HFF-Myc (cell line): ENCODE measurements around the gene SAAL1.
"Not testable (repeated sequence)": the region's sequence is repeated elsewhere in the genome, so short reads cannot be mapped to it uniquely, and the experiment has no call there.

Source experiments
- DNase-seq: peaks from one replicate; pipeline ENCODE4 v3.0.0-alpha.2; 2011; ENCODE audit warnings: low read depth; ENCODE audit errors: extremely low read depth
- H3K4me3 ChIP-seq: replicated peaks from 2 replicates; pipeline ENCODE4 v1.5.1; 2011; ENCODE audit warnings: low read depth, mild to moderate bottlenecking, control low read depth, low read length
- TF ChIP-seq, protein P1 (sequence below): IDR thresholded peaks from 2 replicates; pipeline ENCODE4 v1.5.1; 2012; ENCODE audit warnings: mild to moderate bottlenecking, low read depth, low read length, control low read depth; ENCODE audit errors: missing control alignments

The SAAL1 gene

GRCh38 chr11:18137186-18137800 lies 31.4 kb upstream of the SAAL1 start:
- TF ChIP-seq, protein P1, sequence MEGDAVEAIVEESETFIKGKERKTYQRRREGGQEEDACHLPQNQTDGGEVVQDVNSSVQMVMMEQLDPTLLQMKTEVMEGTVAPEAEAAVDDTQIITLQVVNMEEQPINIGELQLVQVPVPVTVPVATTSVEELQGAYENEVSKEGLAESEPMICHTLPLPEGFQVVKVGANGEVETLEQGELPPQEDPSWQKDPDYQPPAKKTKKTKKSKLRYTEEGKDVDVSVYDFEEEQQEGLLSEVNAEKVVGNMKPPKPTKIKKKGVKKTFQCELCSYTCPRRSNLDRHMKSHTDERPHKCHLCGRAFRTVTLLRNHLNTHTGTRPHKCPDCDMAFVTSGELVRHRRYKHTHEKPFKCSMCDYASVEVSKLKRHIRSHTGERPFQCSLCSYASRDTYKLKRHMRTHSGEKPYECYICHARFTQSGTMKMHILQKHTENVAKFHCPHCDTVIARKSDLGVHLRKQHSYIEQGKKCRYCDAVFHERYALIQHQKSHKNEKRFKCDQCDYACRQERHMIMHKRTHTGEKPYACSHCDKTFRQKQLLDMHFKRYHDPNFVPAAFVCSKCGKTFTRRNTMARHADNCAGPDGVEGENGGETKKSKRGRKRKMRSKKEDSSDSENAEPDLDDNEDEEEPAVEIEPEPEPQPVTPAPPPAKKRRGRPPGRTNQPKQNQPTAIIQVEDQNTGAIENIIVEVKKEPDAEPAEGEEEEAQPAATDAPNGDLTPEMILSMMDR = no peak
- DNase-seq = no peak
- H3K4me3 ChIP-seq = no peak overlapping the region

- DNase-seq = no peak
- TF ChIP-seq, protein P1 = no peak
- no peak overlapping the region for H3K4me3 ChIP-seq
These were observed 29.4 kb upstream of the SAAL1 start for GRCh38 chr11:18135308-18135707.

DNA sequence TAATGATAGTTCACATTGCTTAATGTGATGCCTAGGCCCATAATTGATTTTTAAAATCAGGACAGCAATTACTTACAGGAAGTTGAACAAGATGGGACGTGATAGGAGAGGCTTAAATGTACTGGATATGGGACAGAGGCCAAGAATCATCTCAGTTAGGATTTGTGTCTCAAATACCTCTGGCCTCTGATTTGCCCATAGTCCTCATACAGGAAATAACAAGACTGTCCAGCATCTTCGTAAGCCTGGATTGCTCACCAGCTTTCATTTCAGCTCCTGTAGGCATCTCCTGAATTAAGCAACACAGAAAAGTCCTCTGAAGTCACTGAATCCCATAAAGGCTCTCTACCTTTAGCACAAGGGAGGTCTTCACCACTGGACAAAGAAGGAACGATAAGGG lies 26.5 kb upstream of the SAAL1 start, which contains the start of gene MRGPRX3:
MRGPRX3 (plus strand) TSS at position 231 of the 400 bp plus-strand sequence. CDS start 4,632 bp downstream, outside the sequence.
- no peak for DNase-seq
- TF ChIP-seq, protein P1 = no peak
- H3K4me3 ChIP-seq = no peak within 1 kb of the TSS

DNA sequence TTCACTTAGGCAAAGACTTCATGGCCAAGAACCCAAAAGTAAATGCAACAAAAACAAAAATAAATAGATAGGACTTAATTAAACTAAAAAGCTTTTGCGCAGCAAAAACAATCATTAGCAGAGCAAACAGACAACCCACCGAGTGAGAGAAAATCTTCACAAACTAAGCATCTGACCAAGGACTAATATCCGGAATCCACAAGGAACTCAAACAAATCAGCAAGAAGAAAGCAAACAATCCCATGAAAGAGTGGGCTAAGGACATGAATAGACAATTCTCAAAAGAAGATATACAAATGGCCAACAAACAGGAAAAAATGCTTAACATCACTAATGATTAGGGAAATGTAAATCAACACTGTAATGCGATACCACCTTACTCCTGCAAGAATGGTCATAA lies 25.2 kb upstream of the SAAL1 start:
- not testable (repeated sequence) for H3K4me3 ChIP-seq

GRCh38 chr11:18121331-18121828 lies 15.5 kb upstream of the SAAL1 start:
- not testable (repeated sequence) for DNase-seq, H3K4me3 ChIP-seq

More for the DNA sequence above, 25.2 kb upstream of the SAAL1 start:
- not testable (repeated sequence) for DNase-seq

DNA sequence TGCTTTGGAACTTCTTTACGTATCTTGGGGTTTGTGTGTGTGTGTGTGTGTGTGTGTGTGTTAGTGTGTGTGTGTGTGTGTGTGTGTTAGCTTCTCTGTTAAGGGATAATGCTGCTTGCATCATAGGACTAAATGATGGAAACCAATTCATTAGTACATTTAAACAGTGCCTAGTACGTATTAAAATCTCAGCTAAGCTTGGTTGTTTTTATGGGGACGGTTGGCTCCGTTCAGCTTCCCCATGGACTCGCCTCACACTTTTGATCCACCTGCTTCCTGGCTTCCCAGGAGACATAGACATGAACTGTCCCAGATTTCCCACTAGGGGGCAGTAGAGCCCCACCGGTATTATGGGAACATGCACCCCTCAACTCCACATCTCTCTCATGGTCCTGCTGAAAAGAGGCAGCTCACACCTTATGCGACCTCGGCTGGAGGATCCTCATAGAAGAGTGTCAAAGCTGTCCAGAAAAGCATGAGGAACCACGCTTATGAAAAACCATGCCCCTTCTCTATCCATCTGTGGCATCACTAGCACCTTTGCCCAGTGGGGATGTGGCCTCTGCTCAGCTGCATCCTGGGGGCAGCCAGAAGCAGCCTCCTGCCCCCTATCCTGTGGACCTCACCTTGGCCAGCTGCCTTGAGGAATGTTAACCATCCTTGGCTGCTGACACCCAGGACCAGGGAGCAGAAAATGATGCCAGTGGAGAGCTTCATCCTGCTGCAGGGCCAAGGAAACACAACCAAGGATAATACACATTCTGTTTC lies 9.7 kb upstream of the SAAL1 start:
- DNase-seq = peak; percentile 37
- TF ChIP-seq, protein P1 = peak; percentile 92

DNA sequence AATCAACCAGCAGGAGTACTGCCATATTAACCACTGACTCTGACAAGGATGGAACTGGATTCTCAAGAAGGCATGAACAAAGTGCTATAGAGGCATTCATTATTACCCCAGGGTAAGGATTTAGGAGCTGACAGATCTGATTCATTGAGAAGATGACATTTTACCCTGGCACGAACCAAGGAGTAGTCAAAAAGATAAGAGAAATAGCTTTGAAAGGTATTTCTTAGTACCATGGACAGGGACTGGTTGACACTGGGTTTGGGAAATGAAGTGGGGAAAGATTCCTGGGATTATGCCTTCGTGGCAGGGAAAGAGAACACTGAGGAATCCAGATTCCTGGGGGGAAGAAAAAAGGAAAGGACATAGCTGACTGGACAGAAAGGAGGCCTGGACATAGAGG lies 5.1 kb upstream of the SAAL1 start:
- TF ChIP-seq, protein P1 = no peak
- no peak overlapping the region for H3K4me3 ChIP-seq
- no peak for DNase-seq

More for the DNA sequence above, 9.7 kb upstream of the SAAL1 start:
- H3K4me3 ChIP-seq = no peak overlapping the region

DNA sequence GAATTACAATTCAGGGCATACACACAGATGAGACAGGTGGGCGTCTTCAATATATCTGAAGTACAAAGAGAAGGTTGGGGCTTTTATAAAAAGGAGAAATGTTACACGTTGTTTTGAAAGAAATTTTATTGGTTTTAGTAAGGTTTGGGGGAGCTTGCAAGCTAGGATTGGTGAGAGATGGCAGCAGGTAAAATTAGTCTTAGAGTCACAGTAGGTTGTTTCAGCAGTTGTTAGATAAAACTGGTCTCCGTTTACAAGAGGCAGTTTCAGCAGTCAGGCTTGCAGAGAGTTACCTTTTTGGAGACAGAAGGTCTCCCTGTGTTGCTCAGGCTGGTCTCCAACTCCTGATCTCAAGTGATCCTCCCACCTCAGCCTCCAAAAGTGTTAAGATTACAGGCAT lies 2.4 kb upstream of the SAAL1 start:
- no peak overlapping the region for H3K4me3 ChIP-seq
- no peak for DNase-seq
- TF ChIP-seq, protein P1 = no peak
